HG03575 (cell line): Measurements from ENCODE around the gene KISS1R.
A peak's percentile ranks its signal among the peaks of the same experiment; 100 is the strongest.
"Not testable (repeated sequence)": the region's sequence is repeated elsewhere in the genome, so short reads cannot be mapped to it uniquely, and the experiment has no call there.

ENCODE experiments used
- ATAC-seq: cut with Tn5 transposase; IDR thresholded peaks from one replicate; pipeline ENCODE4 v1.9.1; 2021; ENCODE audit not compliant: unreplicated experiment, insufficient number of reproducible peaks, low FRiP score; ENCODE audit errors: extremely low read depth

KISS1R gene

GRCh38 chr19:879711-880438 lies 37.3 kb upstream of the KISS1R start:
- ATAC-seq: no peak

DNA sequence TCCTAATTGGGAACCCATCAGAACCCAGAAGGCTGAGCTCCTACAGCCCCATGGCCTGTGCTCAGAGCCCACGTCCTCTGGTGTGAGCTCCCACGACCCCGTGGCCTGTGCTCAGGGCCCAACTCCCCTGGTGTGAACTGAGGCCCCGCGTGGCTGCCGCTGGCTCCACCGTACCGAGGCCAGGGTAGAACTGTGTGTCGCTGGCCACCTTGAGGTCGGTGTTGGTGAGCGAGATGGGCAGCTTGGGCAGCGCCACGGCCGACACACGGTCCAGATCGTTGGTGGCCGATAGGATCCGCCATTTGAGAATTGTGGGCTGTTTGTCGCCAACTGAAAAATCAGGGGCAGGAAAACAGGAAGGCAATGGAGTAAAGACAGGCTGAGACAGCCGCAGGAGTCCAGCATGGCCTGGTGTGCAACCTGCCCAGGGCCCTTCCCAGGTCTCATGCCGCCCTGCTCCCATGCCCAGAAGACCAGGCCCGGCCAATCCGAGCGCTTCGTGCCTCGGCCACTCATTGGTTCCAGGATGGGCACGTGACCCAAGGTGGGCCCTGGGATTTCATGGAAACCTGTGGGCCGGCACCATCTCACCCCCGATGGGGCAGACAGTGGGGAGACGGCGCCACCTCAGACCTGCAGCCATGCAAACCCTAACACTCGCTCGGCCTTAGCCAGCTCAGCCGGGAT lies 35.6 kb upstream of the KISS1R start:
- no peak for ATAC-seq

DNA sequence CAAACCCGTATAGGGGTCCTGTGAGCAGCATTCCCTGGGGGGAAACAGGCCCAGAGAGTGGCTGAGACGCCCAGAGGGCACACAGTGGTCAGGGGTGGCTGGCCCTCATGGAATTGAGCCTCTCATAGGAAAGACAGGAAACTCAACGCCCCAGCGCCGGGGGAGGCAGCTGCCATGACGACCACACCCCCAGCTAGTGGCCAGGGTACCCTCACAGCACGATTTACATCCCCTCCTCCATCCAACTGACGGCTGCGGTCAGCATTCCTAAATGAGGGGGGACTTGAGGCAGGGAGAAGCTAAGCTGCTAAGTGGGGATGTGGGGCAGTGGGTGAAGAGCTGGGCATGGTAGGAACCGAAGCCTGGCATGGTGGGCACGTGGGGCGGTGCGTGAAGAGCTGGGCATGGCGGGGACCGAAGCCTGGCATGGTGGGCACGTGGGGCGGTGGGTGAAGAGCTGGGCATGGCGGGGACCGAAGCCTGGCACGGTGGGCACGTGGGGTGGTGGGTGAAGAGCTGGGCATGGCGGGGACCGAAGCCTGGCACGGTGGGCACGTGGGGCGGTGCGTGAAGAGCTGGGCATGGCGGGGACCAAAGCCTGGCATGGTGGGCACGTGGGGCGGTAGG lies 34.1 kb upstream of the KISS1R start:
- ATAC-seq: no peak

- ATAC-seq: no peak
Measured at GRCh38 chr19:883661-884211, 33.4 kb upstream of the KISS1R start.

DNA sequence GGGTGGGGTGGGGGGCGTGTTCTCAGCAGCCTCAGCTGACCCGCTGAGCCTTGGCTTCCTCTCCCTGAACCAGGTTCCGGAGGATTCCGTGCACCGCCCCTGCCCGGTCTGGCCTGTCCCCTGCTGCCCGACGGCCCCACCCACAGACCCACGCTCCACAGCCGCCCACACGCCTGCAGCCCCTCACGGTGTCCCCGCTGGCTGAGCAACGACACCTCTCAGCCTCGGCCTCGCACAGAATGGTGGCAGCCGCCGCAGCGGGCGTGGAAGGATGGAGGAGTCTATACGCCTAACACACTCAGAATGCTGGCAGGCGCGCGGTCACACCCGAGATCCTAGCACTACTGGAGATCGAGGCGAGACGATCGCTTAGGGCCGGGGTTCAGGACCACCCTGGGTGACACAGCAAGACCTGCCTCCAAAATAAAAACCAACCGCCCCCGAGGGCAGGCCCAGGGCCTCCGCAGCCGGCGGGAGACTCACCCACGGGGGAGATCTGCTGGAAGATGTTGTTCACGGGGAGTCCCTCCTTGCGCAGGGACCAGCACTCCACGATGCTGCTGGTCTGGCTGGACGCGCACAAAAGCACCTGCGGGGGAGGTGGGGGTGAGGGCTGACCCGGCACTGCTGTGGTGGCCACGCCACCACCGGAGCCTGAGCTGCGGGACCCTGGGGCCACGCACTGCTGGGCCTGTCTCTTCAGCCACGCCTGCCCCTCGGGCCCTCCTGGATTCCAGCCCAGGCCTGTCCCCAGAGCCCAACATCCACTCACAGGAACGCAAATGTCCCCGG lies 32.5 kb upstream of the KISS1R start:
- no peak for ATAC-seq

DNA sequence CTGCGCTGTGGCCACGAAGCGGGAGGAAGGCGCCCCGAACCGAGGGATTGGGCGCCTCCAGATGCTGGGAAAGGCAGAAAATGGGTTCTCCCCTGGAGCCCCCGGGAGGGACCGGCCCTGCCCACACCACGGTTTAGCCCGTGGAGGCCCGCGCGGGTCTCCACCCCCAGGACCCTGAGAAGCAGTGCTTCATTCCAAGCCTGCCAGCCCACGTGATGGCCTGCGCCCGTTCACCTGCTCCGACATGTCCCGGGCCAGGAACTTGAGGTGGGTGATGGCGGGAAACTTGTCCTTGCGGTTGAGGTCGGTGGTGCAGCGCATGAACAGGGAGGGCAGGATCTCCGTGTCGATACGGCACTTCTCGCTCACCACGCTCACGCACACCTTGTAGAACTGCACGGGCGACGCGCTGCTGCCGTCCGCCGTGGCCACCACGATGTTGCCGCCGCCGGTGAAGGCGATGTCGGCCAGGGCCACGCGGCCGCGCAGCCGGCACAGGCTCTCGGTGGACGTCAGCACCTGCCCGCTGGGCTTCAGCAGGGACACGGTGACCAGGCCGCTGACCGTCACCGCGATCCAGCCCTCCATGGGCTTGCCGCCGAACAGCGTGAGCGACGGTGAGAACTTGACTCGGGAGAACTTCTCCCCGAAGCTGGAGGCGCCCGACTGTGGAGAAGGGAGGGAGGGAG lies 31.5 kb upstream of the KISS1R start:
- ATAC-seq: no peak

GRCh38 chr19:887072-887471 lies 30.1 kb upstream of the KISS1R start:
- no peak for ATAC-seq

DNA sequence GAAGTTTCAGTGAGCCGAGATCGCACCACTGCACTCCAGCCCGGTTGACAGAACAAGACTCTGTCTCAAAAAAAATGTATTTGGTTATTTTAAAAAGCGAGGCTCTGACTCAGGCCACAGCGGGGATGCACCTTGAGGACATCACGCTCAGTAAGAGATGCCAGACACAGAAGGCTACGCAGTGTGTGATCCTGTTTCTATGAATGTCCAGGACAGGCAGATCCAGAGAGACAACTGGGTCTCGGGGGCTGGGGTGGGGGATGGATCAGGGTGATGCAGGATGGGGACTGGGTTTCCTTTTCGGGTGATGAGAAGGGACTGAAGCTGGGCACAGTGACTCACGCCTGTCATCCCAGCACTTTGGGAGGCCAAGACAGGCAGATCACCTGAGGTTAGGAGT lies 29.5 kb upstream of the KISS1R start:
- ATAC-seq: no peak

GRCh38 chr19:888581-889385 lies 28.4 kb upstream of the KISS1R start:
- no peak for ATAC-seq

DNA sequence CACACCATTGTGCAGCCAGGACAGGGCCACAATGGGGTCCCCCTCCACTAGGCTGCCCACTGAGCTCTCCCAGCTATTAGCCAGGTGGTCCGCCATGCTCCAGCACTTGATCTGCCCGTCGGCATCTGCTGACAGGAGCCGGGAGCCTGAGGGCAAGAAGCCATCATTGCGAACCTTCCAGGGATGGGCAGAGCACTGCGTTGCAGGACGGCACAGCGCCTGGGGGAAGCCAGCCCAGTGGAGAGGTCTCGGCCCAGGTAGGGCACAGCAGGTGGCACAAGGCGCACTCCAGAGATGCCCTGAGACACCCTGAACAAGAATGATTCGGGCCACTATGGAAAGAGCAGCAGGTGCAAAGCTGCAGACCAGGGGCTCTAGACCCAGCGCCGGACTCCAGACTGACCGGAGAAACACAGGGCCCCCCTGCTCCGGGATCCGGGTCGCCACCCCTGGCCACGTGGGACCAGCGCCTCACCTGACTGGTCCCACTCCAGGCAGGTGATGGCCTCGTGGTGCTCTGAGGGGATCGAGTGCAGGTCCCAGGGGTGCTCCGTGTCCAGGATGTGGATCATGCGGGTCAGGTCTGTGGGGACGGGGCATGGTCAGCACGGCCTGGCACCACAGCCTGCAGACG lies 27.4 kb upstream of the KISS1R start:
- ATAC-seq: no peak

DNA sequence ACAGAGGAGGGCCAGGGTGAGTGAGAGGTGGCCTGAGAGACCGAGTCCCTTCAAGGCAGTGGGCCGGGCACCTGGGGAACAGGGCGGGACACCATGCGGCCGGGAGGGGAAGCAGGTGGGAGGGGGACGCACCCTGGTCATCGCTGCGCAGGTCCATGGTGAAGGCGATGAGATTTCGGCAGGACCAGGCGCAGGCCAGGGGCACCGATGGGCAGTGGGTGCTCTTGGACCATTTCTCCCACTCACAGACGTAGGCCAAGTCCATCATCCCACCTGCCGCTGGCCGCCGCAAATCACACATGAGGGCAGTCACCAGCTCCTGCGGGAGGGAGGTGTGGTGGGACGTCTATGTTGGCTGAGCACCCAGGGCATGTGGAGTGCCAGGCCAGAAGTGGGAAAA lies 26.3 kb upstream of the KISS1R start:
- ATAC-seq: no peak

GRCh38 chr19:891421-892200 lies 25.5 kb upstream of the KISS1R start:
- ATAC-seq: not testable (repeated sequence)

GRCh38 chr19:892243-892893 lies 24.8 kb upstream of the KISS1R start:
- no peak for ATAC-seq

DNA sequence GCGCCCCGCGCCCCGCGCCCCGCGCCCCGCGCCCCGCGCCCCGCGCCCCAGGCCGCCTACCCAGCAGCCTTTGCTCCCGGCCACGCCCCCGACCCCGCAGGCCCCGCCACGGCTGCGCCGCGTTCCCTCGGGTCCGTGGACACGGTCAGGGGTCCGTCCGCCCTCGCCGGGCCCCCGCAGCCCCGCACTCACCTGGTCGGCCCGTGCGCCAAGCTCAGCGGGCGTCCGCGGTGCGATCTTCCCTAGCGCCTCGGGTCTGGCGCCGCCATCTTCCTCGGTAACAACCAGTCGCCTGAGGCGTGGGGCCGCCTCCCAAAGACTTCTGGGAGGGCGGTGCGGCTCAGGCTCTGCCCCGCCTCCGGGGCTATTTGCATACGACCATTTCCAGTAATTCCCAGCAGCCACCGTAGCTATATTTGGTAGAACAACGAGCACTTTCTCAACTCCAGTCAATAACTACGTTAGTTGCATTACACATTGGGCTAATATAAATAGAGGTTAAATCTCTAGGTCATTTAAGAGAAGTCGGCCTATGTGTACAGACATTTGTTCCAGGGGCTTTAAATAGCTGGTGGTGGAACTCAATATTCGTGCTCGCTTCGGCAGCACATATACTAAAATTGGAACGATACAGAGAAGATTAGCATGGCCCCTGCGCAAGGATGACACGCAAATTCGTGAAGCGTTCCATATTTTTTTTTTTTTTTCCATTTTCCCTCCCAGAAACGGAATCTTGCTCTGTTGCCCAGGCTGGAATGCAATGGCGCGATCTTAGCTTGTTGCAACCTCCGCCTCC lies 24.0 kb upstream of the KISS1R start, which contains the start of the genes MED16 and RNU6-9:
TSS of gene MED16 (minus strand) at position 294 of the 796 bp plus-strand sequence. CDS start 2,056 bp downstream, outside the sequence.
TSS of gene RNU6-9 (plus strand) at position 591 of the 796 bp plus-strand sequence.
- ATAC-seq: peak; percentile 44

GRCh38 chr19:896434-896833 lies 20.7 kb upstream of the KISS1R start:
- ATAC-seq: no peak
